C4-2B (cell line): Measurements from ENCODE around the gene MBD6.
A peak's percentile ranks its signal among the peaks of the same experiment; 100 is the strongest.

Experiments used
- H3K27ac ChIP-seq: fragments of 450-650 bp; 2 replicates; pipeline ENCODE4 v1.5.1; 2017
- CTCF ChIP-seq: fragments of 450-650 bp; conservative IDR thresholded peaks from 2 replicates; pipeline ENCODE4 v1.5.1; 2017; ENCODE audit warnings: mild to moderate bottlenecking
- ZFX ChIP-seq: fragments of 450-650 bp; IDR thresholded peaks from 2 replicates; pipeline ENCODE4 v1.6.1; 2017

The MBD6 gene

GRCh38 chr12:57522011-57522886 is at the start of gene MBD6:
Gene MBD6, plus strand, starts transcription at chr12:57522824. Its CDS starts 1,480 bp downstream, at chr12:57524304.
- H3K27ac ChIP-seq = peak within 1 kb of the TSS; percentile 88
- no peak for TF ChIP-seq CTCF
- TF ChIP-seq ZFX = no peak

GRCh38 chr12:57473392-57473791 is 49.2 kb upstream of the MBD6 start:
- TF ChIP-seq ZFX = no peak
- TF ChIP-seq CTCF = no peak
- no peak overlapping the region for H3K27ac ChIP-seq

- H3K27ac ChIP-seq = no peak overlapping the region
- TF ChIP-seq ZFX (no peak), CTCF (no peak)
These were observed 48.7 kb upstream of the MBD6 start for GRCh38 chr12:57473886-57474285.

GRCh38 chr12:57474430-57474829 is 48.2 kb upstream of the MBD6 start:
- no peak for TF ChIP-seq ZFX
- TF ChIP-seq CTCF = no peak
- H3K27ac ChIP-seq = no peak overlapping the region

GRCh38 chr12:57474862-57475261 is 47.8 kb upstream of the MBD6 start:
- no peak overlapping the region for H3K27ac ChIP-seq
- no peak for TF ChIP-seq ZFX
- TF ChIP-seq CTCF = no peak

- H3K27ac ChIP-seq = no peak overlapping the region
- no peak for TF ChIP-seq ZFX
- TF ChIP-seq CTCF = no peak
These were observed 47.1 kb upstream of the MBD6 start for GRCh38 chr12:57475271-57476161.
